HG03558 (cell line): ENCODE measurements around the gene POLR3G.

Source experiments
- ATAC-seq: cut with Tn5 transposase; IDR thresholded peaks from one replicate; pipeline ENCODE4 v1.9.1; 2021; ENCODE audit warnings: moderate number of reproducible peaks; ENCODE audit not compliant: unreplicated experiment; ENCODE audit errors: extremely low read depth

The POLR3G gene

GRCh38 chr5:90495146-90495545 is 20.5 kb downstream of the POLR3G start:
- ATAC-seq = no peak

DNA sequence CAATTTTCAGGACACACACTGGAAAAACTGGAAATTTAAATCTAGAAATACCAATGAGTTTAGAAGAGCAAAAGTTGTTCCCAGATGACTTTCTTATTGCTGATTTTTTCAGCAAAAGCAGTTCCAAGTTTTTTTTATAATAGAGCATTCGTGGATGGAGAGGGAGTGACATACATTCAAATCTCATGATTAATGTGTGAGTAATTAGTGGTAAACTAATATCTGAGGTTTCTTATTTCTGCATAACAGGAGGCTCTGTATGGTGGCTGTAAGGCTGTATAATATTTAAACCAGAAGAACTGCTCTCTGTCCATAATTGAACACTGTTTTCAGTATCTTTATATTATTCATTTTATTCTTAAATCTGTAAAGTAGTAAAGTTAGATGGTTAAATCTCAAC is 28.9 kb downstream of the POLR3G start:
- no peak for ATAC-seq

DNA sequence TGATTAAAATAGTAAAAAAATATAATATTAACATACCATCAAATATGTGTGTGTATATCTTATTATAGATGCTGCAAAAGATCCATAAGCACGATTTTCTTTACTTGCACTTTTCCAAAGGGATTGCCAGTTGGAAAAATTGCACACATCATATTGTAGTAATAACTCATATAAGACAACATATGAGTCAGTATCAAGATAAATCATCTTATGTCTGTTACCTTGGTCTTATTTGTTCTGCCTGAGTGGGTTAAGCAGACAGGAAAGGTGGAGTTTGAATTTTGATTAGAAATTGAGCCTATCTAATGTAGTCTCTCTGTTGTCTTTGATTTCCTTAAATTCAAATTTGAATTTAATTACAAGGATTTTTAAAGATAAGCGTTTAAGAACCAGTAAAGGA is 30.1 kb downstream of the POLR3G start:
- no peak for ATAC-seq

GRCh38 chr5:90506221-90506620 is 31.6 kb downstream of the POLR3G start:
- ATAC-seq = no peak

- no peak for ATAC-seq
These were observed 35.8 kb downstream of the POLR3G start for GRCh38 chr5:90510438-90510837.

DNA sequence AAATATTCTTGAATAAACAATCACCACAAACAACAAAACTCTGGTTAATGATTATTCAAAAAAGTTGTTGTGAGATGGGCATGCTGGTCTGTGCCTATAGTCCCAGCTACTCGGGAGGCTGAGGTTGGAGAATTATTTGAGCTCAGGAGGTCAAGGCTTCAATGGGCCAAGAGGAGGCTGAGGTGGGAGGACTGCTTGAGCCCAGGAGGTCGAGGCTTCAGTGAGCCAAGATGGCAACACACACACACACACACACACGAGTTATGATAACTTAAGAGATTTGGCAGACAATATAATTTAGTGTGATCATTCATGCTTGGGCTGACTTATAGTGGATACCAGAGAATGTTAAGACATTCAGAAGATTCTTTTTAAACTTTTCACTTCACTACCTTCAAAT is 39.9 kb downstream of the POLR3G start:
- ATAC-seq = no peak

- ATAC-seq = no peak
These were observed 44.0 kb downstream of the POLR3G start for GRCh38 chr5:90518661-90519060.

DNA sequence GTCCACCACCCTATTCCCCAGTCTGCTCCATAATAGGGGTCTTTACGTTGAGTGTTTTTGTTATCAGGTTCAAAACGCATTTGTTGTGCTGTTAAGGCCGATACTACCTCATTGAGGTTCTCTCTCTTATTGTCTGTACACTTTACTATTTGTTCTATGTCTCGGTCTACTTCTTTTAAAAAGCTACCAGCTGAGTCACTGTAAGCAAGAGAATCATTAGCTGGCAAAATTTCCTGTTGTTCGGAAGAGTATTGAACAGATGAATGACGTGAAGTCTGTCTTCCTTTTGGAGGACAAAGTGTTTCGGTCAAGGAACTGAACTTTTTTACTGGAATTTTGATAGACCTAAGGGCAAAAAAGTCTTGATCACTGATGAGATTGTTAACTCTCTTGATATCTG is 44.4 kb downstream of the POLR3G start:
- no peak for ATAC-seq

DNA sequence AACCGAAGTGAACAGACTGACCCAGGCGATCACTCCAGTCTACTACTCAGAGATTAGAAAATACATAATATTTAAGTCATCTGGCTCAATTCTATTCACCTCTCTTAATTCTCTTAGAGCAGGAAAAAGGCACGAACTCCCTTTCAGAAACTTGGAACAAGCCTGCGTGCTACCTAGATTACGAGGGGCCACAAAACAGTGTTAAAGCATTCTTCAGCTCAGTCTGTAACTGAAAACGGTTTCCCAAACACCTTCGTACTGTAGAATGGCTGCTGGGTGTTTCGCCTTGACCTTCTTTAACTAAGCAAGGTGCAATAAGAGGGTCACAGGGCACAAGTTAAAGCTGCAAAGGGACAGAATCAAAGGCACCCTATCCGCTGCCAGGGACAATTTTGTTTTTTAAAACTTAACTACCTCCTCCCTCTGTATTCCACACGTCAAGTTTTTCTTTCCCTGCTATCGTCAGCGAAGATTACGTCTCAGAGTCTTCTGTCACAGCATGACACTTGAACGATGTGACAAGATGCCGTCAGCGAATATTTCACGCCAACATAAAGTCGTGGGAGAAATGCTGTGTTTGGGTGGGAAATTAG is 54.0 kb downstream of the POLR3G start:
- no peak for ATAC-seq

GRCh38 chr5:90529194-90529938 is 54.7 kb downstream of the POLR3G start, which contains the start of gene LYSMD3:
Gene LYSMD3 (minus strand): TSS chr5:90529584. CDS start chr5:90525289, 4,295 bp downstream.
- ATAC-seq = peak; percentile 80

GRCh38 chr5:90529939-90530677 is 55.4 kb downstream of the POLR3G start:
- peak; percentile 35 for ATAC-seq

- ATAC-seq = no peak
These were observed 56.2 kb downstream of the POLR3G start for GRCh38 chr5:90530736-90531487.

GRCh38 chr5:90533794-90534193 is 59.1 kb downstream of the POLR3G start:
- no peak for ATAC-seq

GRCh38 chr5:90534922-90535321 is 60.3 kb downstream of the POLR3G start:
- ATAC-seq = no peak

DNA sequence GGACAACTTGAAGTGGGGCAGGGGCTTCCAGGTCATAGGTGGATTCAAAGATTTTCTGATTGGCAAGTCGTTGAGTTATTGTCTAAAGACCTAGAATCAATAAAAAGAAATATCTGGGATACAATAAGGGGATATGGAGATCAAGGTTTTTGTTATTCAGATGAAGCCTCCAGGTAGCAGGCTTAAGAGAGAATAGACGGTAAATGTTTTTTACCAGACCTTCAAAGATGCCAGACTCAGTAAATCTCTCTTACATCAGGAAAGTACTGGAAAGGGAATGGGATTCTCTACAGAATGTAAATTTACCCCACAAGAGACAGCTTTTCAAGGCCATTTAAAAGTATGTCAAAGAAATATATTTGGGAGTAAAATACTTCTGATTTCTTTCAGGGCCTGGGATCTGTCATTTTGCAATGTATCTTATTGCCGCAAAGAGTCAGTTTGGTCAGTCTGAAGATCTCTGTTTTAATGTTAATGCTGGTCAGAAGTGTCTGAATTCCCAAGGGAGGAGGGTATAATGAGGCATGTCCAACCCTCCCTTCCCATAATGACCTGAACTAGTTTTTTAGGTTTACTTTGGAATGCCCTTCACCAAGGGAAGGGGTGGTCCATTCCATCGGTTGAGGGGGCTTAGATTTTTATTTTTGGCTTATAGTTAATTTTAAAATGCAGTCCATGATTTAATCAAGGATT is 68.3 kb downstream of the POLR3G start:
- no peak for ATAC-seq

DNA sequence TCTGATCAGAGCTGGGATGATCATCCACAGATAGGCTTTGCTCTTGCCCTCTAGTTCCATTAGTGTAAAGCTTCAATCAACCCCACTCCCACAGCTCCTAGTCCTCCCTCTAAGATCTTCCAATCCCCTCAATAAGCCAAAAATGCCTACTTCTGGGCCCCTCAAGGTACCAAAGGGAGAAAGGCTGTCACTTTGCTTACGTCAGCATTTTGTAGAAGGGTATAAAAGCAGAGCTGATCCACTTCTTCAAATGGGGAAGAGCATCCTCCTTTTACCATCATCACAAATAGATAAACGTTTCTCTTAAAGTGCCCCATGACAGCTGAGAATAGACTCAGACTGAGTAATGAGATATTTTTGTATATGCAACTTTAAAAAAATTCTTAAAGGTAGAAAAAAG is 70.8 kb downstream of the POLR3G start:
- no peak for ATAC-seq

DNA sequence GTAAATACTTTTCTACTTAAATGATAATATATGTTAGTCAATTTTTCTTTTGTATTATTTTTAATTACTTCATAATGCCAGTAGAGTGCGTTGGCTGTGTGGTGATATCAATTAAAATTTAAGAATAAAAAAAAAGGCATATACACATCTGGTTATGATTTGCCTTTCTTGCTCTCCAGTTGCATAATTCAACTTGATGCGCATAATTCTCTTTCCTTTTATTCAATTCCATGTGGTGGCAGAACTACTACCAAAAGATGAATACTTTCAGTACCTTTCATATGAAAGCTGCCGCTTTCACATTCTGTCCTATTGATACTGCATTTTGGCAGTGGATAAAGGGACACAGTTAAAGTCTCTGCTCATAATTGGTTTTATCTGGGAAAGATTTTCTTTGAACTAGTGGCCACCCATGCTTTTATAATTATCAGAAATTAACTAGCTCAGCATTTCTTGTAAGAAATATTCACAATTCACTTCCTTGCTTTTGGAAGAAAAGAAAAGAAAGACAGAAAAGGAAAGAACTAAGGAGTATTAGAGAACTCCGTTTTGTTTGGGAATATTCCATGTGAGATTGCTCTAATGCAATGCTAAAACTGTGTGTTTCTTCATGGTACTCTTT is 71.7 kb downstream of the POLR3G start:
- ATAC-seq = no peak

DNA sequence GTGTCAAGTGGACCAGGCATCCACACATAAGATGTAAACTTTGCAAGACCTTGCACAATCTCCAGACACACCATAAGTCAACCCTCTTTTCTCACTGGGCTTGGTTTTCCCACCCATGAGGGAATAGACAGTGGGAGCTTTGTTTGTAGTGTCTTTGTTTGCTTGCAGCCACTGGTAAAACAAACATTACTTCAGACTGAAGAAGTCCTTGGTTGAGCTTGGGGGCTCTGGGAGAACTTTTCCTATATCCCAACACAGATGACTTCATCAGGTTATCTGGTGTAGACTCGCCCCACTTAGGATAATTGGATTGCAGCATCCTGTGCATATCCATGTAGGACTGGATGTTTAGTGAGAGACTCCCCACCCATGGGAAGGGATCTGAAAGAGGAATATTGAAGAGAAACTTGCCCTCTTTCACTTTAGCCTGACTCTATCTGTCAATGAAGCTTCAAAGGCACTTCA is 72.4 kb downstream of the POLR3G start:
- no peak for ATAC-seq

GRCh38 chr5:90548069-90548593 is 73.5 kb downstream of the POLR3G start:
- ATAC-seq = no peak
